HepG2 (cell line): ENCODE results near the gene TMEM255B. TPM values are rescaled to one million over a fixed set of nuclear protein-coding genes. Genes with fewer than 3 reads are reported as not detected.

Experiments used
- DPF2 ChIP-seq: sonication (generic); formaldehyde crosslinking; IDR thresholded peaks from 2 replicates; pipeline ENCODE4 v1.4.0; 2020; ENCODE audit warnings: mild to moderate bottlenecking, low read depth, missing genetic modification reagents, borderline replicate concordance
- FLYWCH1 ChIP-seq: sonication (generic); formaldehyde crosslinking; IDR thresholded peaks from 2 replicates; pipeline ENCODE4 v1.8.1; 2023; ENCODE audit warnings: mild to moderate bottlenecking, missing genetic modification reagents
- LCORL ChIP-seq, 2 experiments: fragments of 450-650 bp in 1 of 2; sonication (generic) in 1 of 2; formaldehyde crosslinking in 1 of 2; IDR thresholded peaks; 2 replicates each; pipeline versions ENCODE4 v1.5.0 to v1.6.1; 2017 to 2020; ENCODE audit warnings: antibody characterized with exemption in 1 of 2, missing genetic modification reagents in 1 of 2
- MEF2D ChIP-seq: sonication (generic); formaldehyde crosslinking; IDR thresholded peaks from 2 replicates; pipeline ENCODE4 v1.5.1; 2020; ENCODE audit warnings: mild to moderate bottlenecking, missing genetic modification reagents
- ONECUT2 ChIP-seq: sonication (generic); formaldehyde crosslinking; IDR thresholded peaks from 2 replicates; pipeline ENCODE4 v1.4.0; 2020; ENCODE audit warnings: missing genetic modification reagents
- PHF20 ChIP-seq: sonication (generic); formaldehyde crosslinking; IDR thresholded peaks from 2 replicates; pipeline ENCODE4 v1.5.0; 2020; ENCODE audit warnings: mild to moderate bottlenecking, missing genetic modification reagents
- SALL1 ChIP-seq: sonication (generic); formaldehyde crosslinking; IDR thresholded peaks from 2 replicates; pipeline ENCODE4 v1.8.0; 2022; ENCODE audit warnings: mild to moderate bottlenecking, missing genetic modification reagents
- SIX1 ChIP-seq: sonication (generic); formaldehyde crosslinking; IDR thresholded peaks from 2 replicates; pipeline ENCODE4 v1.4.0; 2020; ENCODE audit warnings: missing genetic modification reagents, borderline replicate concordance
- SPEN ChIP-seq: sonication (generic); formaldehyde crosslinking; IDR thresholded peaks from 2 replicates; pipeline ENCODE4 v1.5.1; 2020; ENCODE audit warnings: low read depth, mild to moderate bottlenecking, missing genetic modification reagents
- U2AF2 ChIP-seq: fragments of 200-400 bp; formaldehyde crosslinking; IDR thresholded peaks from 2 replicates; pipeline ENCODE4 v1.6.1; 2017; ENCODE audit warnings: low read depth, mild to moderate bottlenecking, low read length
- ZBTB7B ChIP-seq: sonication (generic); formaldehyde crosslinking; IDR thresholded peaks from 2 replicates; pipeline ENCODE4 v1.4.0; 2020; ENCODE audit warnings: missing genetic modification reagents
- ZNF34 ChIP-seq: sonication (generic); formaldehyde crosslinking; IDR thresholded peaks from 2 replicates; pipeline ENCODE4 v1.4.0; 2020; ENCODE audit warnings: mild to moderate bottlenecking, missing genetic modification reagents, borderline replicate concordance
- ZNF567 ChIP-seq: sonication (generic); formaldehyde crosslinking; IDR thresholded peaks from 2 replicates; pipeline ENCODE4 v1.8.1; 2023; ENCODE audit warnings: mild to moderate bottlenecking, missing genetic modification reagents, borderline replicate concordance
- ZNF619 ChIP-seq: sonication (generic); formaldehyde crosslinking; IDR thresholded peaks from 2 replicates; pipeline ENCODE4 v1.4.0; 2020; ENCODE audit warnings: mild to moderate bottlenecking, missing genetic modification reagents
- ZNF878 ChIP-seq: sonication (generic); formaldehyde crosslinking; IDR thresholded peaks from 2 replicates; pipeline ENCODE4 v1.8.1; 2023; ENCODE audit warnings: mild to moderate bottlenecking, missing genetic modification reagents, moderate library complexity
- polyA plus RNA-seq, 8 experiments: library from polyadenylated mRNA; depleted of rRNA in 3 of 8; stranded (reverse) in 7 of 8; unstranded in 1 of 8; fragments of >200 nt; fragmentation: Illumina TruSeq in 4 of 8; extraction: Trizol in 4 of 8; gene quantifications; 2 replicates each; pipeline versions ENCODE4 v1.2.1 to v1.2.3, GENCODE V29; 2011 to 2016; ENCODE audit warnings: low read depth in 4 of 8, missing spikeins in 1 of 8, mixed read lengths in 1 of 8; ENCODE audit not compliant: insufficient read depth in 1 of 8
- total RNA-seq, 5 experiments: library from RNA; depleted of rRNA; stranded (reverse); fragments of >200 nt; fragmentation: Illumina TruSeq; extraction: Trizol; gene quantifications; 2 replicates each; pipeline ENCODE4 v1.2.3, GENCODE V29; 2016; ENCODE audit warnings: low read depth in 1 of 5
- TF ChIP-seq, protein P1 (sequence below): sonication (generic); formaldehyde crosslinking; IDR thresholded peaks from 2 replicates; pipeline ENCODE4 v1.4.0; 2020; ENCODE audit warnings: low read depth, mild to moderate bottlenecking, missing genetic modification reagents
- TF ChIP-seq, protein P2 (sequence below): sonication (generic); formaldehyde crosslinking; IDR thresholded peaks from 2 replicates; pipeline ENCODE4 v1.5.0; 2020; ENCODE audit warnings: missing genetic modification reagents
- TF ChIP-seq, protein P3 (sequence below): sonication (generic); formaldehyde crosslinking; IDR thresholded peaks from 2 replicates; pipeline ENCODE4 v1.4.0; 2020; ENCODE audit warnings: missing genetic modification reagents
- TF ChIP-seq, protein P4 (sequence below): sonication (generic); formaldehyde crosslinking; IDR thresholded peaks from 2 replicates; pipeline ENCODE4 v1.5.0; 2020; ENCODE audit warnings: mild to moderate bottlenecking, missing genetic modification reagents
- TF ChIP-seq, protein P5 (sequence below): IDR thresholded peaks from 2 replicates; pipeline ENCODE4 v1.6.1; 2016; ENCODE audit warnings: control low read depth
- TF ChIP-seq, protein P6 (sequence below): IDR thresholded peaks from 2 replicates; pipeline ENCODE4 v1.6.1; 2018; ENCODE audit warnings: missing genetic modification reagents, mild to moderate bottlenecking, missing compliant biosample characterization

TMEM255B gene
- total and polyA plus RNA-seq, 2 of the 13 experiments (the other 11 are each of a cell fraction or from before 2014, with no cell fraction given), result not detected

DNA sequence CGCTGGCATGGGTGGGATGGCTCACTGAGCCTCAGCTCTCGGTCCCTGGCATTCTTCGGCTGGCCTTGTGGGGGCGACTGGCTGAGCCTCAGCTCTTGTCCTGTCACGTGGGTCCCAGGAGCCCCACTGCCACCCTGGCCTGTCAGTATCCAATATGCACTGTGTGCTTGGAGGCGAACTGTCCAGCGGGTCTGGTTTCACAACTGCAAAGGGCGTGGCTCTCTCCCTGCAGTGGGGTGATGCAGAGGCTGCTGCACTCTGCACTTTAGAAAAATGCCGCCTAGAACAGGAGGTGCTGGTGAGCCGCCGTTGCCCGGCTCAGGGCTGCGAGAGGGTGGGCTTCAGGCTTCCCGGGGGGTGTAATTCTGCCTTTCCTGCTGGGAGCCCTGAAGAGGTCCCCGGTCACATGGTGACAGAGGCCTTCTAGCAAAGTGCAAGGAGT lies 17.0 kb upstream of the TMEM255B start (continued):
- peak; percentile 68; the same call in 1 of the 2 replicates for TF ChIP-seq ZBTB7B
- TF ChIP-seq DPF2 (CRISPR knock-in tag), result no peak
- TF ChIP-seq, protein P1, sequence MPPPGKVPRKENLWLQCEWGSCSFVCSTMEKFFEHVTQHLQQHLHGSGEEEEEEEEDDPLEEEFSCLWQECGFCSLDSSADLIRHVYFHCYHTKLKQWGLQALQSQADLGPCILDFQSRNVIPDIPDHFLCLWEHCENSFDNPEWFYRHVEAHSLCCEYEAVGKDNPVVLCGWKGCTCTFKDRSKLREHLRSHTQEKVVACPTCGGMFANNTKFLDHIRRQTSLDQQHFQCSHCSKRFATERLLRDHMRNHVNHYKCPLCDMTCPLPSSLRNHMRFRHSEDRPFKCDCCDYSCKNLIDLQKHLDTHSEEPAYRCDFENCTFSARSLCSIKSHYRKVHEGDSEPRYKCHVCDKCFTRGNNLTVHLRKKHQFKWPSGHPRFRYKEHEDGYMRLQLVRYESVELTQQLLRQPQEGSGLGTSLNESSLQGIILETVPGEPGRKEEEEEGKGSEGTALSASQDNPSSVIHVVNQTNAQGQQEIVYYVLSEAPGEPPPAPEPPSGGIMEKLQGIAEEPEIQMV (CRISPR knock-in tag), result no peak
- TF ChIP-seq, protein P2, sequence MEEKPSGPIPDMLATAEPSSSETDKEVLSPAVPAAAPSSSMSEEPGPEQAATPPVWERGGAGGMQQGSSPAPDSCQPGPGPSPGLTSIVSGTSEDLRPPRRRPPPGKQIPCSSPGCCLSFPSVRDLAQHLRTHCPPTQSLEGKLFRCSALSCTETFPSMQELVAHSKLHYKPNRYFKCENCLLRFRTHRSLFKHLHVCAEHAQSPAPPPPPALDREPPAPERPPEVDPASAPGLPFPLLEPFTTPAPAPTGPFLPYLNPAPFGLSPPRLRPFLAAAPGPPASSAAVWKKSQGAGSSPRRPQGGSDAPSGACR (CRISPR knock-in tag), result no peak; the same call in 1 of the 2 replicates
- no peak for TF ChIP-seq SPEN (CRISPR knock-in tag)
- TF ChIP-seq, protein P3, sequence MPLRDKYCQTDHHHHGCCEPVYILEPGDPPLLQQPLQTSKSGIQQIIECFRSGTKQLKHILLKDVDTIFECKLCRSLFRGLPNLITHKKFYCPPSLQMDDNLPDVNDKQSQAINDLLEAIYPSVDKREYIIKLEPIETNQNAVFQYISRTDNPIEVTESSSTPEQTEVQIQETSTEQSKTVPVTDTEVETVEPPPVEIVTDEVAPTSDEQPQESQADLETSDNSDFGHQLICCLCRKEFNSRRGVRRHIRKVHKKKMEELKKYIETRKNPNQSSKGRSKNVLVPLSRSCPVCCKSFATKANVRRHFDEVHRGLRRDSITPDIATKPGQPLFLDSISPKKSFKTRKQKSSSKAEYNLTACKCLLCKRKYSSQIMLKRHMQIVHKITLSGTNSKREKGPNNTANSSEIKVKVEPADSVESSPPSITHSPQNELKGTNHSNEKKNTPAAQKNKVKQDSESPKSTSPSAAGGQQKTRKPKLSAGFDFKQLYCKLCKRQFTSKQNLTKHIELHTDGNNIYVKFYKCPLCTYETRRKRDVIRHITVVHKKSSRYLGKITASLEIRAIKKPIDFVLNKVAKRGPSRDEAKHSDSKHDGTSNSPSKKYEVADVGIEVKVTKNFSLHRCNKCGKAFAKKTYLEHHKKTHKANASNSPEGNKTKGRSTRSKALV, result no peak; the same call in 1 of the 2 replicates
- TF ChIP-seq FLYWCH1 (CRISPR knock-in tag), result 0 out of 2 replicates have a peak, but pooled peaks have one; percentile 61
- no peak for TF ChIP-seq ZNF34 (CRISPR knock-in tag)
- TF ChIP-seq U2AF2, result no peak
- peak; percentile 63 for TF ChIP-seq SALL1 (CRISPR knock-in tag)
- no peak for TF ChIP-seq SIX1 (CRISPR knock-in tag)
- no peak for TF ChIP-seq ONECUT2 (CRISPR knock-in tag)
- no peak for TF ChIP-seq ZNF878
- TF ChIP-seq, protein P4, sequence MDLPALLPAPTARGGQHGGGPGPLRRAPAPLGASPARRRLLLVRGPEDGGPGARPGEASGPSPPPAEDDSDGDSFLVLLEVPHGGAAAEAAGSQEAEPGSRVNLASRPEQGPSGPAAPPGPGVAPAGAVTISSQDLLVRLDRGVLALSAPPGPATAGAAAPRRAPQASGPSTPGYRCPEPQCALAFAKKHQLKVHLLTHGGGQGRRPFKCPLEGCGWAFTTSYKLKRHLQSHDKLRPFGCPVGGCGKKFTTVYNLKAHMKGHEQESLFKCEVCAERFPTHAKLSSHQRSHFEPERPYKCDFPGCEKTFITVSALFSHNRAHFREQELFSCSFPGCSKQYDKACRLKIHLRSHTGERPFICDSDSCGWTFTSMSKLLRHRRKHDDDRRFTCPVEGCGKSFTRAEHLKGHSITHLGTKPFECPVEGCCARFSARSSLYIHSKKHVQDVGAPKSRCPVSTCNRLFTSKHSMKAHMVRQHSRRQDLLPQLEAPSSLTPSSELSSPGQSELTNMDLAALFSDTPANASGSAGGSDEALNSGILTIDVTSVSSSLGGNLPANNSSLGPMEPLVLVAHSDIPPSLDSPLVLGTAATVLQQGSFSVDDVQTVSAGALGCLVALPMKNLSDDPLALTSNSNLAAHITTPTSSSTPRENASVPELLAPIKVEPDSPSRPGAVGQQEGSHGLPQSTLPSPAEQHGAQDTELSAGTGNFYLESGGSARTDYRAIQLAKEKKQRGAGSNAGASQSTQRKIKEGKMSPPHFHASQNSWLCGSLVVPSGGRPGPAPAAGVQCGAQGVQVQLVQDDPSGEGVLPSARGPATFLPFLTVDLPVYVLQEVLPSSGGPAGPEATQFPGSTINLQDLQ, result no peak
- TF ChIP-seq ZNF619 (CRISPR knock-in tag), result no peak
- TF ChIP-seq PHF20, result no peak
- TF ChIP-seq LCORL (IDR thresholded peaks at IDR 0.05), result no peak
- TF ChIP-seq LCORL (CRISPR knock-in tag; IDR thresholded peaks at IDR 0.05), result peak; percentile 8; the same call in 1 of the 2 replicates
- TF ChIP-seq MEF2D (CRISPR knock-in tag), result no peak
- TF ChIP-seq, protein P5, sequence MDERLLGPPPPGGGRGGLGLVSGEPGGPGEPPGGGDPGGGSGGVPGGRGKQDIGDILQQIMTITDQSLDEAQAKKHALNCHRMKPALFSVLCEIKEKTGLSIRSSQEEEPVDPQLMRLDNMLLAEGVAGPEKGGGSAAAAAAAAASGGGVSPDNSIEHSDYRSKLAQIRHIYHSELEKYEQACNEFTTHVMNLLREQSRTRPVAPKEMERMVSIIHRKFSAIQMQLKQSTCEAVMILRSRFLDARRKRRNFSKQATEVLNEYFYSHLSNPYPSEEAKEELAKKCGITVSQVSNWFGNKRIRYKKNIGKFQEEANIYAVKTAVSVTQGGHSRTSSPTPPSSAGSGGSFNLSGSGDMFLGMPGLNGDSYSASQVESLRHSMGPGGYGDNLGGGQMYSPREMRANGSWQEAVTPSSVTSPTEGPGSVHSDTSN (CRISPR knock-in tag), result no peak
- TF ChIP-seq ZNF567, result 0 out of 2 replicates have a peak, but pooled peaks have one; percentile 28
- TF ChIP-seq, protein P6, sequence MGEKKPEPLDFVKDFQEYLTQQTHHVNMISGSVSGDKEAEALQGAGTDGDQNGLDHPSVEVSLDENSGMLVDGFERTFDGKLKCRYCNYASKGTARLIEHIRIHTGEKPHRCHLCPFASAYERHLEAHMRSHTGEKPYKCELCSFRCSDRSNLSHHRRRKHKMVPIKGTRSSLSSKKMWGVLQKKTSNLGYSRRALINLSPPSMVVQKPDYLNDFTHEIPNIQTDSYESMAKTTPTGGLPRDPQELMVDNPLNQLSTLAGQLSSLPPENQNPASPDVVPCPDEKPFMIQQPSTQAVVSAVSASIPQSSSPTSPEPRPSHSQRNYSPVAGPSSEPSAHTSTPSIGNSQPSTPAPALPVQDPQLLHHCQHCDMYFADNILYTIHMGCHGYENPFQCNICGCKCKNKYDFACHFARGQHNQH (CRISPR knock-in tag), result peak; percentile 43; the same call in 1 of the 2 replicates
